Activated CD4-positive, alpha-beta T cell treated with anti-CD3 and anti-CD28 coated beads, Interleukin-2, amount 50 U/mL, for 24 hours (primary cell): ENCODE measurements around the gene ADGRA1.
"Not testable (repeated sequence)": the region's sequence is repeated elsewhere in the genome, so short reads cannot be mapped to it uniquely, and the experiment has no call there.

Source experiments
- DNase-seq, 2 donors: peaks; one replicate each; pipeline ENCODE4 v3.0.0-alpha.2; 2020; ENCODE audit warnings: low read depth in 1 of 2, low spot score in 1 of 2

ADGRA1 gene

DNA sequence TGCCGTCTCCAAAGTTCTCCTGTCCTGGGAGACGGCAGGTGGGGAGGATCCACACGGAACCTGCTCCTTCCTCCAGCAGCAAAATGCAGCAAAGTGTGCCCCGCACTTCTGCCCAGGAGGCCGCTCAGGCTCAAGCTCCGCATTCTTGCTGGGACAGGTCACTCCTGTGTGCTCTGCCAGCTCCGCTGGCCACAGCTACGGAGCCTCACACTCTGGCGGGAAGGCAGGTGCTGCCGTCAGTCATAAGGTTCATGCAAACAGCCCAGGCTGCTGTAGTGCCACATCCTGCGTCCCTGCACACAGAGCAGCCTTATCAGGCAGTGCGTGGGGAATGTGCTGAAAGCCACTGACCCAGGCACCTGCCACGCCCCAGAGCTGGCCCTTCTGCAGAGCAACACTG, 22.4 kb downstream of the ADGRA1 start:
- DNase-seq = no peak

DNA sequence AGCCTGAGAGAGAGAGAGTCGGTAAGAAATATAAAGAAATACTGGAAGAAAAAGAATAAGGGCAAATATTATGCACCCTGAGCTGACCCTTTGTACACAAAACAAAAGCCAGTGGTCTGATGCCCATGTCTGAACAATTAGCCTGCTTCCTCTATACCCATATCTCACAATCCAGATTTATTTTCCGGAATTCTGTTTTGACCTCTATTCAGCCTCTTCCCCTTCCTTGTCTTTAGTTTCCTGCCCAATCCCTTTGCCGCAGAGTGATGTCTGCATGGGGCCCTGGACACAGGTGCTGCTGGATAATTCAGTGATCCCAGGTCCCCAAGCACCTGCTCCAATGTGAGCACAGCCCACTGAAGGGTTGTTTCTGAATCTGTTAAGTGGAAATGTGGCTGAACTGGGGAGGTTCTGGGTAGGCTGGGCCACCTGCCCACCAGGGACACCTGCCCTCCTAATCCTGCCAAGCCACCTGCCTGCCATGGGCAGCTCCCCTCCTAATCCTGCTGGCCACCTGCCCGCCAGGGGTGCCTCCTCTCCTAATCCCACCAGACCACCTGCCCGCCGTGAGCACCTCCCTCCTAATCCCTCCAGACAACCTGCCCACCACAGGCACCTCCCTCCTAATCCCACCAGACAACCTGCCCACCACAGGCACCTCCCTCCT, 23.0 kb downstream of the ADGRA1 start:
- no peak for DNase-seq

DNA sequence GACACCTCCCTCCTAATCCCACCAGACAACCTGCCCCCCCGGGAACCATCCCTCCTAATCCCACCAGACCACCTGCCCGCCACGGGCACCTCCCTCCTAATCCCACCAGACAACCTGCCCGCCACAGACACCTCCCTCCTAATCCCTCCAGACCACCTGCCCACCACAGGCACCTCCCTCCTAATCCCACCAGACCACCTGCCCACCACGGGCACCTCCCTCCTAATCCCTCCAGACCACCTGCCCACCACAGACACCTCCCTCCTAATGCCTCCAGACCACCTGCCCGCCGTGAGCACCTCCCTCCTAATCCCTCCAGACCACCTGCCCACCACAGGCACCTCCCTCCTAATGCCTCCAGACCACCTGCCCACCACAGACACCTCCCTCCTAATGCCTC, 23.9 kb downstream of the ADGRA1 start:
- DNase-seq = not testable (repeated sequence)

DNA sequence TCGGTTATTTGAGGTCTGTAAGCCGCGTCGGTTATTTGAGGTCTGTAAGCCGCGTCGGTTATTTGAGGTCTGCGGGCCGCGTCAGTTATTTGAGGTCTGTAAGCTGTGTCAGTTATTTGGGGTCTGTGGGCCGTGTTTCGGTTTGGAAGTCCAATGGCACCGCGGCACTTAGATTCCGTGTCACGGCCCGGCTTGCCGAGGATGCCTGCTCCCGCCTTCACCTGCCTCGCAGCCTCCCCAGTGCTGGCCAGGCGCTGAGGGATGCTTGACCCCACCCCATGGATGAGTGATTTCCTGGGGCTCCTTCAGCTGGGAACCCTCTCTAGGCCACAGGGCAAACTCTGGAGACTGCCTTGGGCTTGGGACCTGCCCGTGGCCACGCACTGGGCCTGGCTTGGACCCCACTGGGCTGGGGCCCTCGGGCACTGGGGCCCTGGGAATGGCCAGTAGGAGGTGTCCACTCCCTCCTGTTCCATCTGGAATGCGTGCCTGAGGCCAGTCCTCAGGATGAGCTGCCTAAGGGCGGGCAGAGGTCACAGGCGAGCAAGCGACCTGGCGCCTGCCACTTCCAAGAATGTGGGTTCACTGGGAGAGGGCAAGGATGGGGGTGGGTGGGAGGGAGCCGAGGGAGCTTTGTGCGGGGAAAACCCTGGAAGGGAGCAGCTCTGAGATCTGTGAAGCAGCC, 25.6 kb downstream of the ADGRA1 start:
- DNase-seq = no peak

DNA sequence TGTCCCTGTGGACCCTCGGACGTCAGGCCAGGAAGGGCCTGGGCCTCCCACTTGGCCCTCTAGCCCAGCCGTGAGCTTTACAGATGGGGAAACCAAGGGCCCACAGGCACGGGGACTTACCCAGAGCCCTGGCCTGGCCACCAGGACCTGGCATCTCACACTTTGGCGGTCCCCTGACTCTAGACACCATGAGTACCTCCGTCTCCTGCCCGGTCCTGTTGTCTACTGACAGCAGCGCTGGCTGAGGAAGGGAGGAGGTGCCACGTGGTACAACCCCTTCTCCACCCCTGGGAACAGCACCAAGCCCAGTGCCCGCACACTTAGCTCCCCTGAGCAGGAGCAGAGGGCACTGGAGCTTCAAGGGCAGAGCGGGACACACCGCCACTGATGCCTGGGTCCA, 26.1 kb downstream of the ADGRA1 start:
- no peak for DNase-seq

DNA sequence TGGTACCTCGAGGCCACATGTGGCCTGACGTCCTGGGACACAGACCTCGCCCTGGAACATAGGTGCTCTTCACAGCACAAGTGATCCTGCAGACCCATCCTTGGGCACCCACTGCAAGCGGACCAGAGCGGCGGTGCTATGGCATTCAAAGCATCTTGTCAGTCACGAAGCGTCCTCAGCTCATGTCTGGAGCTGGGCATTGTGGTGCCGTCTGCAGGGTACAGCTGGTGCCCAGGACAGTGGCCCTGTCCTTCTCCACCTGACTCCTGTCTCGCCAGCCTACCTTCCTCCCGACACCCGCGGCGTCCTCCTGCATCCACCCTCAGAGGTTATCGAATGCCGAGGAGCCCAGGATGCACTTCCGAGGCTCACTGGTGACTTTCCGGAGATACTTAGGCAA, 26.5 kb downstream of the ADGRA1 start:
- DNase-seq = no peak

DNA sequence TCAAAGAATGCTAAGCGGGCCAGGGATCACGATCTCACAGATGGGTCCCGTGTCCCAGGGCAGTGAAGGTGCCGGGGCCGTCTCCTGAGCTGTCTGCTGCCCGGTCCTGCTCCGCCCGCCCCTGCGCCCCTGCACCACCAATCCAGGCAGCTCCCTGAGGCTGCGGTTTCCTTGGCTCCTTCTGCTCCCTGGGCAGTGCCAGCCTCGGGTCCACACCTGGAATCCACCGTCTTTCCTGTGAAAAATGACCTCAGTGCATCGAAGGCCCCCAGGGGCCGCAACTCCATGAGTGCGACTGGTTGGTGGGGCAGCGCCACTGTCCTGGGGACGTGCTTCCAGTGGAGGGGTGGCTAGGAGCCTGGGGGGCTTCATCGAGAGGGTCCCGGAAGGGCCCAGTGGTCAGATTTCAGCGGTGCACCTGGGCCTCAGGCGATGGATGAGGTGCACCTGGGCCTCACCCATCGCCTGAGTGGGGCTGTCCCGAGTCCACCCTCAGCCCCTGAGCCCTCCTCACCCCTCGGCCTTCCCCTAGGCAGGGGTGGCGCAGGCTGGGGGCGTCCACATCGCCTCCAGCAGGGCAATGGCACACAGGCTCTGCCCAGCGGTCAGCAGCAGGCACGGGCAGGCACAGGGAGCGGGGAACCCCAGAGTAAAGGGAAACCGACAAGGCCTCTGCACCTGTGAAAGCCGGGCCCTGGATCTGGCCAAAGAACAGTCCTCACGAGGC, 27.2 kb downstream of the ADGRA1 start:
- DNase-seq = no peak

DNA sequence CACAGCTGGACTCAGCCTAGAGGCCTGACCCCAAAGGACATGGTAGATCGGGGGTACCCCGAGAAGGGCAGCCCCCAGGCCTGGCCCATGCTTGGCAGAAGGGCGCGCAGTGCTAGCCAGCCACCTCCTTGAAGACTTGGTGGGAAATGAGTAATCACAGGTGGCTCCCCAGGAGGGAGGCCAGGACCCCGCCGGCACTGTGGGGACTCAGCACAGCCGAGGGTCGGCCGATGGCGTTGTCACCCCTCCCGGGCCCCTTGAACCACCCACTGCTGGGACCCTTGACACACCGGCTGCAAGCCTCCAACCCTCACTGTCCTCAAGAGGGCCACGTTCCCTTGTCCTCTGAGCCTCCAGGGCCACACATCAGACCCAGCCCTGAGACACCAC, 27.7 kb downstream of the ADGRA1 start:
- no peak for DNase-seq

DNA sequence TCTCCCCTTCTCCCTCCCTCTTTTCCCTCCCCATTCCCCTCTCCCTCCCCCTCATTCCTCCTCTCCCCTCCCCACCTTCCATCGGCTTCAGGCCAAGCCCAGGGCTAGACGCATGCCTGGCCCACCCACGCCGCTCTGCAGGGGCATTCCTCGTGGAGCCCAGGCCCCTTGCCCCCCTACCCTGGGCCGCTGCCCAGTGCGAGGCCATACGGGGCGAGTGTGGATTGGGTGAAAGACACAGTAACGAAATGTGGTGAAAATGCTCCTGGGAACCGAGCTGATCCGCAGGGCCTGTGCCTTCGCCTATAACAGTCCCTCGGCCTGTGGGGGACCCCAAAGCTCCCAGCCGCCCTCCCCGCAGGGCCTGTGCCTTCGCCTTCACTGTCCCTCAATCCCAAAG, 28.3 kb downstream of the ADGRA1 start:
- DNase-seq = no peak

DNA sequence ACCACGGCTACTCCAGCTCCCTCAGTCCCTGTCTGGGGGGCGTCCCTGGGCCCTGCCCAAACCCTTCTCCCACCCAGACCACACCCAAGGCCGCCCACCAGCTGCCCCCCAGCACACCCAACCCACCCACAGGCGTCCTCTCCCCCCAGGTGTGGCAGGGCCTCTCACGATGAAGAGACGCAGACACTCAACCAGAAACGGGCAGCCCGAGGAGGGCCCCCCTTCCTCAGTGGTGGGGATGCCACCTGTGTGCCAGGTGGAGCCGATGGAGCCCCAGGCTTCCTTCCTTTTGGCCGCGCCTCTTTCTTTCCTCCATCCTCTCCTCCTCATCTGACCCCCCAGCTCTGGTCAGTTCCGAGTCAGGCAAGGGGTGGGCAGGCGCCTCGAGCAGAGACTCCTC, 28.7 kb downstream of the ADGRA1 start:
- no peak for DNase-seq

DNA sequence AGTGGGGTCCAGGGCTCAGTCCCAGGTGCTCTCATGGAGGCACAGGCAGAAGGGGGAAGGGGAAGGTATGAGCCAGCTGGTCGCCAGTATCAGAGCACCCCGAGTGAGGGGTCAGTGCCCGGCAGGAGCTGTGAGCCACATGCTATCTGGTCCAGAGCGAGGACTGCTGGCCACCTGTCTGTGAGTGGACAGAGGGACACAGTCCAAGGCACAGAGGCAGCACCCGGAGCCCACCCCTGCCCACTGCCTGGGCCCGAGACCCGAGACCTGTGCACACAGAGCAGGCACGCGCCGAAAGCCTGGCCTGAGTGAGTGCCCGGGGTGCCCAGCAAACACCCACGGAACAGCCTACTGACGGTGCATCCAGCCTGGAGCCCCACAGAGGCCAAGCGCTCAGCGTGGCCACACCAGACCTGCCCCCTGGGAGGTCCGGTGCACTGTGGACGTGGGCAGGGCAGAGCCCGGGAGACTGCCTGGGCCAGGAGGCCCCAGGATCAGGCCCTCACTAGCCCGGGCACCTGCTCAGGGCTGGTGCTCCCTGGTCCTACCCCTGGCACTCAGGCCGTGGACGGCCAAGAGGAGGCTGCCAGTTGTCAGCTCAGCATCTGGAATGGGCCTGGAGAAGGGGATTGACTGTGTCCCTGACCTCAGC, 29.4 kb downstream of the ADGRA1 start:
- DNase-seq = no peak

DNA sequence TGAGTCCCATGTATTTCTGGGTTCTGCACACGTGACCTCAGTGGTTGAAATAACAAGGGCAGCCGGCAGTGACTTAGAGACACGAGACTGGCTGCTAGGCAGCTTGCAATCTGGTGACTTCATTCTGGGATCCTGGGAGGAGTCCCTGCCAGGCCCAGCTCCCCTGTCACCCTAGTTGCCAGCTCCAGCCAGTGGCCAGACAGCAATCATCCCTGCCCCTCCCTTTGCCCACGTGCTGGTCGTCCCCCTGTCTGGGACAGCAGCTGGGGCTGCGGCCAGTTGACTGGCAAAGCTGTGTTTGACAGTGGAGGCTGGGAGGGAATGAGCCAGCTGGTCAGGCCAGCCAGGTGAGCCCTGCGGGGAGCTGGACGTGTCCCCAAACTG, 30.0 kb downstream of the ADGRA1 start:
- DNase-seq = no peak

DNA sequence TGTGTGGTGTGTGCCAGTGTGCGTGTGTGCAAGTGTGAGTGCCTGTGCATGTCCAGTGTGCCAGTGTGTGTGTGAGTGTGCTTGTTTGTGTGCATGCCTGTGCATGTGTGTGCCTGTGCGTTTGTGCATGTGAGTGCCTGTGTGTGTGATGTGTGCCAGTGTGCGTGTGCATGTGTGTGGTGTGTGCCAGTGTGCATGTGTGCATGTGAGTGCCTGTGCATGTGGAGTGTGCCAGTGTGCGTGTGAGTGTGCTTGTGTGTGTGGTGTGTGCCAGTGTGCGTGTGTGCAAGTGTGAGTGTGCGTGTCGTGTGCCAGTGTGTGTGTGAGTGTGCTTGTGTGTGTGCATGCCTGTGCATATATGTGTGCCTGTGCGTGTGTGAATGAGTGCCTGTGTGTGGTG, 33.8 kb downstream of the ADGRA1 start:
- no peak for DNase-seq

DNA sequence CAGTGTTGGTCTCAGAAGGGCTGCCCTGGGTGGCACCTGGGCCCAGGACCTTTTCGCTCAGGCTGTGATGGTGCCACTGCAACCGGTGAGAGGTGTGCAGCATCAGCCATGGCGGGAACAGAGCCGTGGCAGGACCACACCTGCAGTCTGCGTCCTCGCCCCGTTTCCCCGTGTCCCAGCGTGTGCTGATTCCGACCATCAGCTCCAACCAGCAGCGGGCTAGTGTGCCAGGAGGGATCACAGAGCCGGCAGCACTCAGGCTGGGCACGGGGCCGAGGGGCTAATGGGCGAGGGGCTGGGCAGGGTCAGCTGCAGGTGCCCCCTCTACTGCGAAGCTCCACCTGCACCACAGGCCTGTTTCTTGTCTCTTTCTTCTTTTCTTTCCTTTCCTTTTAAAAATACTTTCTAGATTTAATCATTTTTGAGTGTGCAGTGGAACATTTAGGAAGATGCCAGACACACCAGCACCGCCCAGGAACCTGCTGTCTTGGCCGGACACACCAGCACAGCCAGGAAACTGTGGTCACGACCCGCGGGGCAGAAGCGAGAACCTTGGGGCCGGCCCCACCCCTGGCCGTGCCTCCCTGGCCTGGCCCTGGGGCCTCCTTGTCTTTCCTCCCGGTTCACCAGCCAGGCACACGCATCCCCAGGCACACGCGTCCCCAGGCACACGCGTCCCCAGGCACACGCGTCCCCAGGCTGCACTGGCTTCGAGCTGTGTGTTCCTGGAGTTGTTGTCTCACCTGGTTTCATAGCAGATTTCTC, 34.6 kb downstream of the ADGRA1 start:
- DNase-seq = no peak

DNA sequence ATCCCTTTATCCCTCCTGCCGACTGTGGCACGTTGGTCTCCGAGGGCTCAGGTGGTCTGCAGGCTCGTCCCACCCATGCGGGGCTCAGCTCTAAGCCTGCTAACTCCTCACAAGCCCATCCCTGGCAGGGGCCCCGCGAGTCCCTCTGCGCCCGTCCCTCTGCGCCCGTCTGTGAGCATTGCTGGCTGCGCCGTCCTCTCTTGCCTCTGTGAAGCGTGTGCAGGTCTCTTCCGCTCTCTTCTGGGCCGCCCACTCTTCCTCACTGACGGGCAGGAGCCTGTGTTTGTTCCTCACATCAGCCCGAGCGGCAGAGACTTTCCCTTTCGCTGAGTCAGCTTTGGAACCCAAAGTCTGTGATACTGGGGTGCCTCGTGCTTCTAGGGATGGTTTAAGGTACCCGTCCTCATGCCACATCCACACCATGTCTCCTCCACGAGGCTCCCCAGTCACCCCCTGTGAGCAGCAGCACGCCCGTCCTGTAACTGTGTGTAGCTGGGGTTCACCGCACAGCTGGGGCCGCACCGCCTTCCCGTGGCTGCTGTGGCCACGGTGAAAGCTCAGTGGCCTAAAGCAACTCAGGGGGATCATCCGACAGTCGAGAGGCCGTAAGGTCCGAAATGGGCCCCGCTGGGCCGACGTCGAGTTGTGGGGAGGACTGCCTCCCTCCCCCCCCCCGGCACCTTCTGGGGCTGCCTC, 35.5 kb downstream of the ADGRA1 start:
- no peak for DNase-seq

DNA sequence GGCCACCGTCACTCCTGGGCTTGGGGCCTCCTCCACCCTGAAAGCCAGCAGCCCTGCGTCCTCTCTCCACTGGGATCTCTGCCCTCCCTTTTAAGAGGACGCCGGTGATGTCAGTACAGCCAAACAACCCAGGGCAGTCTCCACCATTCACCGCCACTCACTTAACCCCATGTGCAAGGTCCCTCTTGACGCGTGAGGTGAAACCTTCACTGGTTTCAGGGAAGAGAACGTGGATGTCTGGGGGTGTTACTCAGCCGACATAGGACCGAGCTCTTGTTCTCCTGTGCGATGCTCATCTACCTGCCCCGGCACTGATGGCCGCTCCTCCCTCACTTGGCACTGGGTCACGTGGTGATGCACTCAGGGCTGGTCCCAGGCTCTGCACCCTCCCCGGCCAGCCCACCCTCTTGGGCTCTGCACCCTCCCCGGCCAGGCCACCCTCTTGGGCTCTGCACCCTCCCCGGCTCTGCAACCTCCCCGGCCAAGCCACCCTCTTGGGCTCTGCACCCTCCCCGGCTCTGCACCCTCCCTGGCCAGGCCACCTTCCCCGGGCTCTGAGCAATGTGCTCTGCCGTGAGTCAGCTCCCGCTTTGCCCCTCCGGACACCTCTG, 36.1 kb downstream of the ADGRA1 start:
- no peak for DNase-seq

DNA sequence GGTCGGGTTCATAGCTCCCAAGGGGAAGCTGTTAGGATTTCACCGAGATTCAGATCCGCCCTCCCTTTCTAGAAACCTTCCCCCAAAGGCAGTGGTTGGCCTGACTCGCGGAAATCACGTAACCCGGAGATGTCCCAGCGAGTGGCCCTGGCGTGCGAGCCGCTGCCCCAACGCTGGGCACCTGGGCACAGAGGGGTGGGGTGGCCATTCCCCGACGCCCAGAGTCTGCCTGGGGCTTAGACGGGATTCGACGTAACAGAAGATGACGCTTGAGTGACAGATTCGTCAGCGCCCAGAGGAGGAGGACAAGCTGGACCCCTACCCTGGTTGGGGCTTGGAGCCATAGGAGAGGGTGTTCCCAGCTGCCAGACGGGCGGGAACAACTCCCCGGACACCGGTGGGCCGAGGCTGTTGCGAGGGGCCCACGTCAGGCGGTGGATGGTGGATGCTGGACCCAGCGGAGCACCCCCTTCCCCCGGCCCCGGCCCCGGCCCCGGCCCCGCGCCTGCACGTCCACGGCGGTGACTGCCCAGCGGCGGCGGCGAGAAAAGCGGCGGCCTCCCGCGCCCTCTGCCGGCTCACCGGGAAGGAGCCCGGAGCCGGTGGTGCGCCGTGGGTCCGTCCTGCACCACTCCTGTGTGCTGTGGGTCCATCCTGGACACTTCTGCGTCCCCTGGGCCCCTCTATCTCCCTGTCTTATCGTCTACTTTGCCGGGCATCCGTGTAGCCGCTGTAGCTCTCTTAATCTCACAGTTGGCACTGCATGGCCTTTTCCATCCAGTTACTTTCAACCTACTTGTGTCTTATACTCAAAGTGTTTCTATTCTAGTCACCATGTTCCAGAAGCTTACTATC, 36.9 kb downstream of the ADGRA1 start:
- DNase-seq = no peak

DNA sequence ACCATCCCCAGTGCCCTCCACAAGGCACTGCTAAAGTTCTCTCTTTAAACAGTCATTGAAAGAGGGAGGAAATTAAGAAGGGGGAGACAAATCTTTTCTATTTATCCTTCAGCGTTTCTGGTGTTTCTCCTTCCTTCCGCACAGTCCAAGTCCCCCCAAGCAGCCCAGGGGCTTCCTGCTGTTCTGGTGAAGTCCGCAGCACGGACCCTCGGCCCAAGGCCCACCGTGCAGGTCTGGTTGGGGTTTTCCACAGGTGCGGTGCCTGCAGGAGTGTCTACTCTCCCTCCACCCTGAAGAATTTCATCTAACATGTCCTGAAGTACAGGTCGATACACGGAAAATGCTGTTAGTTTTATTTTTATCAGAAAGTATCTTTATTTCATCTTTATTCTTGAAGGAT, 38.2 kb downstream of the ADGRA1 start:
- DNase-seq = no peak
